HepG2 (cell line): ENCODE measurements around the gene ADAMTS17. TPM values are rescaled to one million over a fixed set of nuclear protein-coding genes. Genes with fewer than 3 reads are reported as not detected.

Experiments used
- ATAC-seq: fragments of 200-7000 bp; cut with Tn5 transposase; 3 replicates; pipeline ENCODE4 v1.9.1; 2020; ENCODE audit warnings: mild to moderate bottlenecking, moderate library complexity
- BruUV-seq: library from RNA; stranded (reverse); fragments of 400-500 nt; replicated peaks from 2 replicates; lab custom pipeline; 2021; lab: Mats Ljungman, UMichigan
- CTCF ChIA-PET: fragments of 300-600 bp; formaldehyde crosslinking; extraction: SDS; loops from one replicate; lab custom pipeline; 2021; ENCODE audit warnings: low total read pairs, inconsistent platforms, low intra/inter-chr PET ratio; lab: Yijun Ruan, JAX
- POLR2A ChIA-PET: fragments of 350-600 bp; sonication (Branson Sonifier 250); formaldehyde crosslinking; loops from one replicate; lab custom pipeline; 2020; ENCODE audit warnings: antibody characterized with exemption, inconsistent platforms; lab: Yijun Ruan, JAX
- DNase-seq: peaks from one replicate; pipeline ENCODE4 v3.0.0-alpha.2; 2015; ENCODE audit warnings: low spot score
- FAIRE-seq: peaks from 3 replicates; lab custom pipeline; 2011; peaks lifted over from hg19 to GRCh38; lab: Jason Lieb, UNC
- H2AFZ ChIP-seq: one replicate; pipeline ENCODE4 v1.6.1; 2011; ENCODE audit warnings: low read length, inconsistent platforms
- H3K27ac ChIP-seq: fragments of 300-600 bp; 3 replicates; pipeline ENCODE4 v1.8.0; 2011; ENCODE audit warnings: mixed run types, mild to moderate bottlenecking, mixed read lengths, low read length, inconsistent platforms; ENCODE audit not compliant: insufficient read depth; ENCODE audit errors: extremely low read length
- H3K27me3 ChIP-seq, 2 experiments: fragments of 200-600 bp in 1 of 2; 2 replicates in 1 of 2; 3 replicates in 1 of 2; pipeline versions ENCODE4 v1.6.0 to v1.8.0; 2011; ENCODE audit warnings: low read length in 2 of 2, mild to moderate bottlenecking in 2 of 2, moderate library complexity in 2 of 2, inconsistent platforms in 1 of 2; ENCODE audit not compliant: insufficient read depth in 2 of 2, control insufficient read depth in 1 of 2
- H3K36me3 ChIP-seq, 2 experiments: fragments of 200-600 bp in 1 of 2; replicated peaks in 1 of 2; 2 replicates in 1 of 2; 3 replicates in 1 of 2; pipeline versions ENCODE4 v1.5.1 to v1.8.0; 2011; ENCODE audit warnings: low read length in 2 of 2, inconsistent platforms in 1 of 2; ENCODE audit not compliant: insufficient read depth in 2 of 2, control insufficient read depth in 1 of 2
- H3K4me1 ChIP-seq: 2 replicates; pipeline ENCODE4 v1.5.1; 2012; ENCODE audit warnings: low read length, inconsistent platforms; ENCODE audit not compliant: insufficient read depth
- H3K4me2 ChIP-seq: 2 replicates; pipeline ENCODE4 v1.6.0; 2011; ENCODE audit warnings: low read depth, low read length, inconsistent platforms
- H3K4me3 ChIP-seq, 3 experiments: fragments of 200-600 bp in 1 of 3; sonication (generic), shearing (Covaris generic) in 1 of 3; replicated peaks in 1 of 3; 2 replicates each; pipeline ENCODE4 v1.5.1; 2011 to 2016; ENCODE audit warnings: low read length in 3 of 3, inconsistent platforms in 2 of 3, low read depth in 2 of 3, mild to moderate bottlenecking in 2 of 3, control low read depth in 1 of 3, mixed read lengths in 1 of 3; ENCODE audit not compliant: insufficient read depth in 1 of 3
- H3K79me2 ChIP-seq: one replicate; pipeline ENCODE4 v1.6.1; 2011; ENCODE audit warnings: low read length, inconsistent platforms; ENCODE audit not compliant: insufficient read depth
- H3K9ac ChIP-seq: 2 replicates; pipeline ENCODE4 v1.6.0; 2011; ENCODE audit warnings: mild to moderate bottlenecking, low read depth, low read length, inconsistent platforms; ENCODE audit not compliant: insufficient read depth
- H3K9me3 ChIP-seq: 2 replicates; pipeline ENCODE4 v1.5.1; 2012; ENCODE audit warnings: mild to moderate bottlenecking, low read length
- H4K20me1 ChIP-seq: 2 replicates; pipeline ENCODE4 v1.6.0; 2011; ENCODE audit warnings: inconsistent platforms, mild to moderate bottlenecking, low read length, moderate library complexity; ENCODE audit not compliant: insufficient read depth
- HMGA1 ChIP-seq: sonication (generic); formaldehyde crosslinking; conservative IDR thresholded peaks from 2 replicates; pipeline ENCODE4 v1.4.0; 2020; ENCODE audit warnings: missing genetic modification reagents
- KDM2A ChIP-seq: sonication (generic); formaldehyde crosslinking; IDR thresholded peaks from 2 replicates; pipeline ENCODE4 v1.4.0; 2020; ENCODE audit warnings: low read depth, missing genetic modification reagents, borderline replicate concordance
- KIAA2018 ChIP-seq: sonication (generic); formaldehyde crosslinking; IDR thresholded peaks from 2 replicates; pipeline ENCODE4 v1.5.0; 2020; ENCODE audit warnings: mild to moderate bottlenecking, missing genetic modification reagents, borderline replicate concordance
- MTA3 ChIP-seq: sonication (generic); formaldehyde crosslinking; IDR thresholded peaks from 2 replicates; pipeline ENCODE4 v1.4.0; 2020; ENCODE audit warnings: missing genetic modification reagents
- NR0B2 ChIP-seq: sonication (generic); formaldehyde crosslinking; IDR thresholded peaks from 2 replicates; pipeline ENCODE4 v1.4.0; 2020; ENCODE audit warnings: mild to moderate bottlenecking, missing genetic modification reagents
- ZBTB43 ChIP-seq: sonication (generic); formaldehyde crosslinking; conservative IDR thresholded peaks from 2 replicates; pipeline ENCODE4 v1.4.0; 2020; ENCODE audit warnings: missing genetic modification reagents
- ZNF430 ChIP-seq: sonication (generic); formaldehyde crosslinking; IDR thresholded peaks from 2 replicates; pipeline ENCODE4 v1.9.0; 2021; ENCODE audit warnings: mild to moderate bottlenecking, missing genetic modification reagents
- ZNF687 ChIP-seq: sonication (generic); formaldehyde crosslinking; IDR thresholded peaks from 2 replicates; pipeline ENCODE4 v1.5.1; 2020; ENCODE audit warnings: mild to moderate bottlenecking, missing genetic modification reagents, moderate library complexity
- WGBS: methylation state at CpG from one replicate; pipeline ENCODE4 v1.1.6; 2017; ENCODE audit warnings: low lambda C conversion rate; 5-methylcytosine and 5-hydroxymethylcytosine counted together
- in situ Hi-C: cut with HindIII; loops from 2 replicates; pipeline ENCODE4 v1.10.0; 2017; ENCODE audit warnings: low pct_unique_long_range_greater_than_20kb; ENCODE audit not compliant: extremely low pct_ligation_motif_present
- intact Hi-C: fragments of 100-400 bp; cut with micrococcal nuclease; formaldehyde crosslinking; loops from one replicate; pipeline ENCODE4 v1.10.0; 2022; ENCODE audit not compliant: unreplicated experiment
- polyA plus RNA-seq, 8 experiments: library from polyadenylated mRNA; depleted of rRNA in 3 of 8; stranded (reverse) in 7 of 8; unstranded in 1 of 8; fragments of >200 nt; fragmentation: Illumina TruSeq in 4 of 8; extraction: Trizol in 4 of 8; gene quantifications; 2 replicates each; pipeline versions ENCODE4 v1.2.1 to v1.2.3, GENCODE V29; 2011 to 2016; ENCODE audit warnings: low read depth in 4 of 8, missing spikeins in 1 of 8, mixed read lengths in 1 of 8; ENCODE audit not compliant: insufficient read depth in 1 of 8
- total RNA-seq, 5 experiments: library from RNA; depleted of rRNA; stranded (reverse); fragments of >200 nt; fragmentation: Illumina TruSeq; extraction: Trizol; gene quantifications; 2 replicates each; pipeline ENCODE4 v1.2.3, GENCODE V29; 2016; ENCODE audit warnings: low read depth in 1 of 5

Gene ADAMTS17
- total and polyA plus RNA-seq, 2 of the 13 experiments (the other 11 are each of a cell fraction or from before 2014, with no cell fraction given): 0.02 to 0.04 TPM

GRCh38 chr15:99974246-99974645, 367.5 kb downstream of the ADAMTS17 start (continued):
- TF ChIP-seq ZNF687: no peak
- no peak for TF ChIP-seq NR0B2 (CRISPR knock-in tag)
- TF ChIP-seq MTA3: no peak
- no peak for TF ChIP-seq KDM2A (CRISPR knock-in tag)
- TF ChIP-seq ZNF430: no peak
- TF ChIP-seq, all 625 proteins: peak for 0

GRCh38 chr15:99973351-99973750, 368.4 kb downstream of the ADAMTS17 start:
- H3K27me3 ChIP-seq: no peaks in the 10 kb centered on the region
- peaks cover 11% of the 10 kb centered on the region; the same call in 1 of the 2 replicates for H3K4me1 ChIP-seq
- H4K20me1 ChIP-seq: no peaks in the 10 kb centered on the region
- no peak overlapping the region for H2AFZ ChIP-seq
- no peaks in the 10 kb centered on the region for H3K36me3 ChIP-seq
- no peak overlapping the region for H3K27ac ChIP-seq
- H3K9ac ChIP-seq: no peak overlapping the region
- DNase-seq (no peak), ATAC-seq (no peak), FAIRE-seq (no peak)
- in situ Hi-C loops (no loop called here), intact Hi-C loops (no loop called here)
- 48% methylated on average over 6 of the region's 11 CpGs for WGBS
- H3K79me2 ChIP-seq: no peaks in the 10 kb centered on the region
- H3K9me3 ChIP-seq: no peaks in the 10 kb centered on the region
- H3K4me3 ChIP-seq: no peak overlapping the region
- ChIA-PET CTCF (no interaction called here), POLR2A (no interaction called here)
- H3K4me2 ChIP-seq: no peak overlapping the region
- no TSS peak for BruUV-seq
- TF ChIP-seq HMGA1 (CRISPR knock-in tag) (no peak), KIAA2018 (CRISPR knock-in tag) (no peak), ZBTB43 (CRISPR knock-in tag) (no peak)
